ENCODE results near the gene KRTAP10-8. TPM values are rescaled to one million over a fixed set of nuclear protein-coding genes. Genes with fewer than 3 reads are reported as not detected.

Gene KRTAP10-8
- polyA plus RNA-seq, 1 donor from 2014 or later, result not detected

GRCh38 chr21:44628707-44629391 is 17.0 kb downstream of the KRTAP10-8 start:
- H3K4me2 ChIP-seq (ENCODE audit: low read length), result no peak overlapping the region
- H2AFZ ChIP-seq (ENCODE audit: low read depth, low read length), result no peak overlapping the region
- no peak overlapping the region for H3K27ac ChIP-seq (ENCODE audit: low read length)
- no peaks in the 10 kb centered on the region for H3K79me2 ChIP-seq (replicated peaks; ENCODE audit: insufficient read depth, low read length)
- H3K9ac ChIP-seq (ENCODE audit: low read length), result no peak overlapping the region
- peaks cover 7% of the 10 kb centered on the region for H3K9me3 ChIP-seq (ENCODE audit: low read length)
- TF ChIP-seq SMC3 (conservative IDR thresholded peaks at IDR 0.05; ENCODE audit: poor library complexity) (no peak), RAD21 (conservative IDR thresholded peaks at IDR 0.05) (no peak), REST (IDR thresholded peaks at IDR 0.05; ENCODE audit: borderline replicate concordance) (no peak), EZH2 (IDR thresholded peaks at IDR 0.05; ENCODE audit: borderline replicate concordance, insufficient read depth, low read length, poor library complexity, severe bottlenecking) (no peak), TAF1 (IDR thresholded peaks at IDR 0.05; ENCODE audit: low read depth) (no peak), CTCF (IDR thresholded peaks at IDR 0.05; ENCODE audit: poor library complexity, severe bottlenecking) (no peak), MXI1 (conservative IDR thresholded peaks at IDR 0.05; ENCODE audit: poor library complexity, severe bottlenecking) (no peak)
- H4K20me1 ChIP-seq (ENCODE audit: insufficient read depth), result no peaks in the 10 kb centered on the region
- H3K9me2 ChIP-seq (ENCODE audit: insufficient read depth, low read length), result no peaks in the 10 kb centered on the region
- H3K4me3 ChIP-seq (ENCODE audit: low read length), result no peak overlapping the region
- no peaks in the 10 kb centered on the region for H3K36me3 ChIP-seq (ENCODE audit: insufficient read depth, low read length)
- H3K27me3 ChIP-seq (ENCODE audit: insufficient read depth, low read depth, low read length), result no peaks in the 10 kb centered on the region
- H3F3A ChIP-seq (ENCODE audit: insufficient read depth, low read length, poor library complexity, severe bottlenecking), result no peaks in the 10 kb centered on the region

- no peak overlapping the region for H2AFZ ChIP-seq (ENCODE audit: low read depth, low read length)
- TF ChIP-seq MXI1 (conservative IDR thresholded peaks at IDR 0.05; ENCODE audit: poor library complexity, severe bottlenecking), result no peak
- no peak for TF ChIP-seq EZH2 (IDR thresholded peaks at IDR 0.05; ENCODE audit: borderline replicate concordance, insufficient read depth, low read length, poor library complexity, severe bottlenecking)
- no peak for TF ChIP-seq TAF1 (IDR thresholded peaks at IDR 0.05; ENCODE audit: low read depth)
- no peak for TF ChIP-seq CTCF (IDR thresholded peaks at IDR 0.05; ENCODE audit: poor library complexity, severe bottlenecking)
- no peak for TF ChIP-seq POLR2AphosphoS5 (IDR thresholded peaks at IDR 0.05)
- no peak for TF ChIP-seq RAD21 (conservative IDR thresholded peaks at IDR 0.05)
- TF ChIP-seq SMC3 (conservative IDR thresholded peaks at IDR 0.05; ENCODE audit: poor library complexity), result no peak
- TF ChIP-seq EP300 (conservative IDR thresholded peaks at IDR 0.05; ENCODE audit: poor library complexity, severe bottlenecking), result no peak
- TF ChIP-seq REST (IDR thresholded peaks at IDR 0.05; ENCODE audit: borderline replicate concordance), result no peak
- H3F3A ChIP-seq (ENCODE audit: insufficient read depth, low read length, poor library complexity, severe bottlenecking), result no peaks in the 10 kb centered on the region
- H3K9ac ChIP-seq (ENCODE audit: low read length), result no peak overlapping the region
- no peaks in the 10 kb centered on the region for H4K20me1 ChIP-seq (ENCODE audit: insufficient read depth)
- H3K9me2 ChIP-seq (ENCODE audit: insufficient read depth, low read length), result no peaks in the 10 kb centered on the region
- H3K9me3 ChIP-seq (ENCODE audit: low read length), result peaks cover 4% of the 10 kb centered on the region
- no peak overlapping the region for H3K4me2 ChIP-seq (ENCODE audit: low read length)
- no peak overlapping the region for H3K4me3 ChIP-seq (ENCODE audit: low read length)
- H3K36me3 ChIP-seq (ENCODE audit: insufficient read depth, low read length), result no peaks in the 10 kb centered on the region
- no peaks in the 10 kb centered on the region for H3K79me2 ChIP-seq (replicated peaks; ENCODE audit: insufficient read depth, low read length)
- H3K27me3 ChIP-seq (ENCODE audit: insufficient read depth, low read depth, low read length), result no peaks in the 10 kb centered on the region
- no peak overlapping the region for H3K27ac ChIP-seq (ENCODE audit: low read length)
Measured at GRCh38 chr21:44630440-44630839, 18.6 kb downstream of the KRTAP10-8 start.
